OCI-M1 (cell line): ENCODE data around the gene BTBD19.
A peak's percentile ranks its signal among the peaks of the same experiment; 100 is the strongest.
"Not testable (repeated sequence)": the region's sequence is repeated elsewhere in the genome, so short reads cannot be mapped to it uniquely, and the experiment has no call there.

Source experiments
- DNase-seq: peaks from one replicate; lab custom pipeline; 2025; lab: John Stamatoyannopoulos, UW

The BTBD19 gene

DNA sequence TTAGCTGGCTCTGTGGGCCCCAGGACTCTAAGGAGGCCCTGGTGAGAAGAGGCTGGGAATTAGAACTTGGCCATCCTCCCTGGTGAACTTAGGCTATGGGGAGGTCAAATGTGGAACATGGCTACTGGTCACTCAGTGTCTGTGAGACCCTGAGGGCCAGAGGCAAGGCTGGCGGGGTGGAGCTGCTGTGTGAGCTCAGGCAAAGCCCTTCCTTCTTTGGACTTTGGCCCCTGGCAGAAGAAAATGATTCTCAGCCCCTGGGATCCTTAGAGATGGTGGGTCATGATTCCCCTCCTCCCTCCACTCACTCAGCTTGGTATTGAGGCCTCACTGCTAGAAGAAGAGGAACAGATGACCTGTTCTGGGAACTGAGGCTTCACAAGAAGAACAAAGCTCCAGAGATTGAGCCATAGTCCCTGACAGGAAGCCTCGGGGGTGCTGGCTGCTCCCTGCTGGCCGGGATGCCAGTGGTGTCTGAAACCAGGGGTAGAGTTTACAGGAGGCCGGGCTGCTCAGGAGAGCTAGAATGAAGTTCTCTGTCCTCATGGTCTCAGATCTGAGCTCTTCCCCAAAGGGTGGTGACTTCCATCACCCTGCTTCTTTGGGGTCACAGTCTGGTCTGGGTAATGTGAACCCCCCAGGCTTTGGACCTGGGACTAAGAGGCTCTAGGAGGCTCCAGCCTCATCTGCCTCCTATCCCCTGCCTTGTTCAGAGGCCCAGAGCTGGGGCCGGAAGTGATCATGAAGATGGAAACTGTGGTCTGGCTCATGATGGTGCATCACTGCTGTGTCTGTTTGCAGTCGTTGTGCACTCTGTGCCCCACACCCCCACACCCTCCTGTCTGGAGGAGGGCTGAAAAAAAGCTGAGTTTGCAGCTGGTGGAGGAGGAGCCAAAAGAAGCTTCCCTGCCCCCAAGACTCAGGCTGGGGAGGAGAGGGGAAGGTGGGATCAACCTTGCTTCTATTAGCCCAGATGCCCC, 905 bp downstream of the BTBD19 start:
- peak; percentile 61 for DNase-seq

GRCh38 chr1:44810101-44810761, 1.9 kb downstream of the BTBD19 start:
- DNase-seq, result no peak

GRCh38 chr1:44810762-44811105, 2.4 kb downstream of the BTBD19 start:
- not testable (repeated sequence) for DNase-seq

GRCh38 chr1:44811234-44811633, 2.9 kb downstream of the BTBD19 start:
- DNase-seq, result no peak

- DNase-seq, result no peak
These were observed 4.7 kb downstream of the BTBD19 start for GRCh38 chr1:44812822-44813543.

DNA sequence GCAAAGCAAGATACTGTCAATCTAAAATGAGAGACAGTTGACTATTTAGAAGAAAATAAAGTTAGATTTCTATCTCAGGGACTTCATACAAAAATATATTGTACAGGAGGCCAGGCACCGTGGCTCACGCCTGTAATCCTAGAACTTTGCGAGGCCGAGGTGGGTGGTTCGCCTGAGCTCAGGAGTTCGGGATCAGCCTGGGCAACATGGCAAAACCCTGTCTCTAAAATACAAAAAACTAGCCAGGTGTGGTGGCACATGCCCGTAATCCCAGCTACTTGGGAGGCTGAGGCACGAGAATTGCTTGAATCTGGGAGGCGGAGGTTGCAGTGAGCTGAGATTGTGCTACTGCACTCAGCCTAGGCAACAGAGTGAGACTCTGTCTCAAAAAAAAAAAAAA, 7.6 kb downstream of the BTBD19 start:
- not testable (repeated sequence) for DNase-seq

DNA sequence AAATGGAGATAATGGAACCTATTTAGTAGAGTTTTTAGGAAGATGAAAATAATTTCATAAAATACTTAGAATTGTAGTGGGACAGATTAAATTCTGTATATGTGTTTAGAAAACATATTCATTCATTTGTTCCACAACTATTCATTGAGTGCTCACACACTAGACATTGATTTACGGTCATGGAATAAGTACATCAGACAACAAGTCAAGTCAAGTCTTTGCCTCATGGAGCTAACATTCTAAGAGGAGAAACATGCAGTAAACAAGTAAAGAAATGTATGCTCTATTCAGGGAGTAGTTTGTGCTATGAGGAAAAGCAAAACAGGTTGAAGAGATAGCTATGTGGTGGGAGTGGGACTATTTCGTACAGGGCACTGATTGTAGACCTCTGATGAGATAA, 9.0 kb downstream of the BTBD19 start:
- DNase-seq, result no peak

DNA sequence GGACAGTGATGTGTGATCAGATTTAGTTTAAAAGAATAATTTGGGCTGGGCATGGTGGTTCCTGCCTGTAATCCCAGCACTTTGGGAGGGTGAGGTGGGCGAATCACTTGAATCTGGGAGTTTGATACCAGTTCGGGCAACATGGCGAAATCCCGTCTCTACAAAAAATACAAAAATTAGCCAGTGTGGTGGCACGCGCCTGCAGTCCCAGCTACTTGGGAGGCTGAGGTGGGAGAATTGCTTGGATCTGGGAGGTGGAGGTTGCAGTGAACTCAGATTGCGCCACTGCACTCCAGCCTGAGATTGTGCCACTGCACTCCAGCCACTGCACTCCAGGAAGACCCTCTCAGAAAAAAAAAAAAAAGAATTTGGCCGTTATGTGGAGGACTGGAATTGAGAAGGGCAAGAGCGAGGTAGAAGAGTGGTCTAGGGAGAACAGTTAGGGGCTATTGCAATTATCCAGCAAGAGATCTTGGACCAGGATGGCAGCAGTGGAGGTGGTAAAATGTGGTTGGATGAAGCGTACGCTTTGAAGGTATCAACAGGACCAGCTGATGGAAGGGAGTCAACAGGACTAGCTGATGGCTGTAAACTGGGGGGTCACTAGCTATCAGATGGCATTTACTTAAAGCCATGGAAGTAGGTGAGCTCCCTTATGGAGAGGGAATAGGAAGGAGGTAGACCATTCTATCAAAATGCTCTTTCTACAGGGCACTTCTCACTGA, 9.6 kb downstream of the BTBD19 start:
- DNase-seq, result no peak

- no peak for DNase-seq
These were observed 10.9 kb downstream of the BTBD19 start for GRCh38 chr1:44819196-44819607.

GRCh38 chr1:44819608-44820327, 11.4 kb downstream of the BTBD19 start:
- peak; percentile 98 for DNase-seq

DNA sequence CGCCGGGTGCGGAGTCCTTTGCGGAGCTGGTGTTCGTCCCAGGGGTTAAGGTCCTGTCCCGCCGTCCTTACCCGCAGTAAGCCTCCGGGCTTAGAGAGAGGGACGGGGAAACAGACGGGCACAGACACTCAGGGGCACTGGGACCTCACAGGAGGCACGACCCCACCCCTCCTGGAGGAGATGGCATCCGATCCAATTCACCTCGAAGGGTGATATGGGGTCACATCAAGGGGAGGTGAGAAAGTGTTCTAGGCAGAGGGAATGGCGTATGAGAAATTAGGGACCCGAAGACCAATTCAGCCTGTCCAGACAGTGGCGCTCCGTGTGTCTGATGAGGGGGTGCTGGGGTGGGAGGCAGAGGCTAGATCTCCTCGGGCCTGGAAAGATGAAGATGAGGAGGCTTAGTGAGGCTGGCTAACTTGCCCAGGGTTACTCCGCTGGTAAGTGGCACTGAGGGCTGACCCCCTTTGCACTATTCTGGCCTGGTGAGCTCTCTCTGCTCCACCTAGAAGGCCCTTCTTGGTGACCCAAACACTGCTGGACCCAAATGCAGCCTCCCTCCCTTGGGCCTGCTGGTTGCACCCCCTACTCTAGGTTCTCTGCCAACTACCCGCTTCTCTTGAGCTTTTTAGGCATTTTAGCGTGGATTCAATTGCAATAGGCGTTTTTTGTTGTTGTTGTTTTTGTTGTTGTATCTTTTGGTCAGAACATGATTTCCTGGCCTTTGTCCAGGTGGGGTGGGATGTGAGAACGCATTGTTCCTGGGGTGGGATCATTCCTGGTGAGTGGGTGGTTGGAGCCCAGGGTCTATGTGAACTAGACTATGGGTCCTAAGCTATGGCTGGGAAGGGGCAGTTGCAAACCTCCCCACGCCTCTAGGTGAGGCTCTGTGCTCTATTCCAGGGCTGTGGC, 12.3 kb downstream of the BTBD19 start:
- DNase-seq, result no peak

- no peak for DNase-seq
These were observed 13.0 kb downstream of the BTBD19 start for GRCh38 chr1:44821240-44821715.

- no peak for DNase-seq
These were observed 13.9 kb downstream of the BTBD19 start for GRCh38 chr1:44822131-44822701.

GRCh38 chr1:44822981-44823451, 14.7 kb downstream of the BTBD19 start:
- no peak for DNase-seq

DNA sequence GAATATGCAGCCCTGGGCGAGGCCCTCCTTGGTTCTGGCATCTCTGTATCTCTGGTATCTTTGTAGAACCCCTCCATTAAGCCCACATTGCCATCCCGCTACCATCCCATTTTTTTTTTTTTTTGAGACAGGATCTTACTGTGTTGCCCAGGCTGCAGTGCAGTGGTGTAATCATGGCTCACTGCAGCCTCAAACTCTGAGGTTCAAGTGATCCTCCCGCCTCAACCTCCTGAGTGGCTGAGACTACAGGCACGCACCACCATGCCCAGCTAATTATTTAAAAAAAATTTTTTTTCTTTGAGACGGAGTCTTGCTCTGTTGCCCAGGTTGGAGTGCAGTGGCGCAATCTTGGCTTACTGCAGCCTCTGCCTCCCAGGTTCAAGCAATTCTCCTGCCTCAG, 16.1 kb downstream of the BTBD19 start:
- DNase-seq, result not testable (repeated sequence)

GRCh38 chr1:44826375-44827196, 18.3 kb downstream of the BTBD19 start:
- DNase-seq, result peak; percentile 28

DNA sequence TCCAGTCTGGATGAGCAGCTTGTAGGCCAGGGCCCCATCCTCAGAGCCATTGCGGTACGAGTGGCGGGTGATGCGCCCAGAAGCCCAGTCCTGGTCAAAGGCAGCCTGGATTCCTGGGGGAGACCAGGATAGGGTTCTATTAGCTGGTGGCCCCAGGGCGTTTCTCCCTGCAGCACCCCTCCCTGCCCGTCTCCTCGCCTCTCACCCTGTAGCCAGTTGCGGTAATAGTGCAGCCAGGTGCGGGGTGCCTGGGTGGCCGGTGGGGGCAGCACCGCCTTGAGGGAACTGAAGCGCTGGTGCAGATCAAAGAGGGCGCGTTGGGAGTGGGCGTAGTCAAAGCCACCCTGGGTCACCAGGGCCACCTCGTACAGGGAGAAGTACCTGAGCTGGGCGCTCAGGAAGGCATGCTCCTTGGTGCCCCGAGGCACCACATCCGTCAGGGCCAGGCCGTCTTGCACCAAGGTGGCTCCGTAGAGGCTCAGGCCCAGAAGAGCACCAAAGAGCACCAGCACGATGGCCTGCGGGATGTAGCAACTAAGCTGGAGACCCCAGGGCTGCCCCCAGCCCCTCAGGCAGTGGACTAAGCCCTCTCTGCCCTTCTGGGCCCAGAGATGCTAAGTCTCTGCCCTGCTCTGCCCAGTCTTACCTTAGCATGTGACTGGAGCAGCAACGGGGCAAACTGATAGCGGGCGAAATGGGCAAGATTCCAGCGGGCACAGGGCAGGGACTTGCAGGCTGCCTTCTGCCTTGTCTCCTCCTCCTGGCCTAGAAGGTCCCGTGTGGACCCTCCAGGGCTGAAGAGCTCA, 19.1 kb downstream of the BTBD19 start:
- DNase-seq, result no peak
